ENCODE measurements around the gene IL1F10.

DNA sequence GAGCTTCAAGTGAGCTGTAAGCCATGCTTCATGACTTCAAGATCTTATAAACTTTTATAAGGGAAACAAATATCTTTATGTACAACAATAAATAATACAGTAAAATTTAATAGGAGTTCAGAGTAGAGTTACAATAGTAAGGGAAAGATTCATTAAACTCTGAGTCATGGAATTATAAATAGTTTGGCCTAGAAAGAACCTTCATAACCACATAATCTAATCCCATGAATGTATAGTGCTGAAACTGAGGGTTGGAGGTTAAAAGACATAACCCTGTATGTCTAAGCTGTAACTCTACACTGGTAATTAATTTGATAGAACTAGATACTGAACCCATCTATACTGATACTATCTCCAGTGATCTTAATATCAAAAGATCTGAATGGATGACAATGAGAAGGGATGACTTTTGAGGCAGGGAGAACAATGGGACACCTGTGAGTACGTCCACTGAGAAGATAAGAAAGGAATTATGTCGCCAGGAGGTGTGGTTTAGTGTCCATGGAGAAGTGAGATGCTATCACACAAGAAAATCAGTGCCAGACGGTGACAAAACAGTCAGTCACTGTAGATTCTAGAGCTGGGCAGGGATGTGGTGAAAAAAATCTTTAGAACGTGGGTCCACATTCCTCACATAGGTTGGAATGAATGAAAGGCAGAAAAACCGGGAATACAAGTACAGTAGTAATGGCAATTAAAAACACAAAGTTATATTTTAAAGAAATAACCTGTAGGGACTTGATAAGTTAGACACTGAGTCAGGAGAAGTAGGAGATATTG is 1.1 kb downstream of the IL1F10 start:
- TF ChIP-seq, protein P1, sequence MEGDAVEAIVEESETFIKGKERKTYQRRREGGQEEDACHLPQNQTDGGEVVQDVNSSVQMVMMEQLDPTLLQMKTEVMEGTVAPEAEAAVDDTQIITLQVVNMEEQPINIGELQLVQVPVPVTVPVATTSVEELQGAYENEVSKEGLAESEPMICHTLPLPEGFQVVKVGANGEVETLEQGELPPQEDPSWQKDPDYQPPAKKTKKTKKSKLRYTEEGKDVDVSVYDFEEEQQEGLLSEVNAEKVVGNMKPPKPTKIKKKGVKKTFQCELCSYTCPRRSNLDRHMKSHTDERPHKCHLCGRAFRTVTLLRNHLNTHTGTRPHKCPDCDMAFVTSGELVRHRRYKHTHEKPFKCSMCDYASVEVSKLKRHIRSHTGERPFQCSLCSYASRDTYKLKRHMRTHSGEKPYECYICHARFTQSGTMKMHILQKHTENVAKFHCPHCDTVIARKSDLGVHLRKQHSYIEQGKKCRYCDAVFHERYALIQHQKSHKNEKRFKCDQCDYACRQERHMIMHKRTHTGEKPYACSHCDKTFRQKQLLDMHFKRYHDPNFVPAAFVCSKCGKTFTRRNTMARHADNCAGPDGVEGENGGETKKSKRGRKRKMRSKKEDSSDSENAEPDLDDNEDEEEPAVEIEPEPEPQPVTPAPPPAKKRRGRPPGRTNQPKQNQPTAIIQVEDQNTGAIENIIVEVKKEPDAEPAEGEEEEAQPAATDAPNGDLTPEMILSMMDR (IDR thresholded peaks at IDR 0.05), result no peak
- TF ChIP-seq EZH2phosphoT487 (IDR thresholded peaks at IDR 0.05), result no peak
